Right ventricle myocardium superior (tissue), 1 donor: ENCODE results near the gene HOATZ. TPM values are rescaled to one million over a fixed set of nuclear protein-coding genes. Genes with fewer than 3 reads are reported as not detected.

Experiments
- ATAC-seq: fragments of 200-7000 bp; cut with Tn5 transposase; one replicate; pipeline ENCODE4 v1.9.1; 2020; ENCODE audit warnings: mild to moderate bottlenecking; ENCODE audit not compliant: poor library complexity
- DNase-seq: peaks from one replicate; pipeline ENCODE4 v3.0.0-alpha.2; 2020
- intact Hi-C: fragments of 100-400 bp; cut with DNase I; formaldehyde crosslinking; loops from one replicate; pipeline ENCODE4 v1.11.2; 2022
- total RNA-seq: library from RNA; stranded (reverse); fragmentation: NEBNext Ultra II Directional; extraction: Animal tissue kit (Norgen Biotek cat#: 25700); gene quantifications from one replicate; pipeline ENCODE4 v1.2.1, GENCODE V29; 2021
- donor health status: DM: no; HTN: yes; CAD: no; lungs with severe emphysema.

HOATZ gene
- total RNA-seq, 1 donor from 2014 or later = not detected

DNA sequence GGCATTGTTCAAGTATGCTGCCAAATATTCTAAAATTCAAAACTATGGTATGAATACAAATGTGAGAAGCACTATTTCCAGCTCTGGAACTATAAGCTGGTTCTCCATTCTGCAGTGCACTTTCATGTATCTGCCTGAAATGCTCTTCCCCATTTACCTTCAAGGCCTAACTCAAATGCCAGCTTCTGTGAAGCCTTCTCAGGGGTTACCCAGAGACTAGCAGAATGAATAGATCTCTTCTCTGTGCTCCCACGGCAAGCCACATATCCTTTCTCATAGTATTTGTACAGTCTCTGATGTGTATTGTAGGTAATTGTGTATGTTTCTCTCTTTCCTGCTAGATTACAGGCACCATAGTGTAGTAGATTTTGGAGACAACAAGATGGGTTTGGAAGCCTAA, 4.1 kb downstream of the HOATZ start:
- DNase-seq = no peak
- ATAC-seq = no peak
- intact Hi-C loops = no loop called here

GRCh38 chr11:111520560-111520959, 6.0 kb downstream of the HOATZ start:
- no peak for ATAC-seq
- intact Hi-C loops = no loop called here
- DNase-seq = no peak

DNA sequence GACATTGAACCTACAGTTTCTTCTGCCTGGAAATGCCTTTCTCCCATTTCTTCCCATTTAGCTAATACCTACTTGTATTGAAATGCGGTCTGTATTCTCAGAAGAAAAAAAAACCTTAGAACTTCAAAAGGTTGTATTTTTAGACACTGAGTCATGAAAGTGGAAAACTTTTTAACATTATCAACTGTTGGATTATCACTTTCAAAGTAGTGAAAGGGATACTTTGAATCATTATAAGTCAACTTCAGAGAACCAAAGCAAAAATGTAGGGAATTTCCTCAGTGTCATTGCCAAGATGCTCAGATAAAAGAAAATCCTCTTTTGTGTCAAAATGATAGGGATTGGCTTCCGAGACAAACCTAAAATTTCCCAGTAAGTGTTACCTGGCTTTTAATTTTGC, 6.6 kb downstream of the HOATZ start:
- DNase-seq (no peak), ATAC-seq (no peak)
- intact Hi-C loops = no loop called here

DNA sequence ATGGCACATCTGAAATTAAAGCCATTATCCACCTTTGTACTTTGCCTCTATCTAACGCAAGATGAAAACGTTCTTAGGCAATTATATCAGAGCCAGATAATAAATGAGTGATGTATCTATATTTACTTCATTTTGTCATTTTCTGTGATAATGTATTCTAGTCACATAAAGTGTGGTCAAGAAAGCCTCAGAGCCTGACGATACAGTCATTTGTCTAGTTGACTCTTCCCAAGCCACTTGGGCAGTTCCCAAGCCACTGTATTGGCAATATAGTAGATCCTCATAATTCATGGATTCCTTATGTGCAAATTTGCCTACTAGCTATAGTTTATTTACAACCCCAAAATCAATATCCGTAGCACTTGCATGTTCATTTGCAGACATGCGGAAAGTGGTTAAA, 7.8 kb downstream of the HOATZ start:
- intact Hi-C loops = no loop called here
- ATAC-seq = no peak
- no peak for DNase-seq

DNA sequence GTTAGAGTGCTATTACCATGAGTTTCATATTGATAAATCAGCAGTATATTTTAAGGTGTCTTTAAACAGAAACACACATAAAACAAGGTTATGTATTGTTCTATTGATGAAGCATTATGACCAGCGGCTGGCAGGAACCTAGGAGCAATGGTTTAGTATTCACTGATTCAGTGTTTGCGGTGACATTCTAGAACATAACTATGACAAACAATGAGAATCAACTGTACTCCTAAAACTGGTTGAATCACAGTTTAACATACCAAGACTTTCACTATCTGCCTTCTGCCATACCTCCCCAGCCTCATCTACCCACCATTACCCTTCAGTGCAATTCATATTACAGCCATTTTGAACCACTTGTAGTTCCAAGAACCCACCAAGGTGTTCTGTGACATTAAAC, 8.8 kb downstream of the HOATZ start:
- intact Hi-C loops = no loop called here
- DNase-seq = no peak
- no peak for ATAC-seq

- no peak for DNase-seq
- ATAC-seq = no peak
- intact Hi-C loops = no loop called here
Measured at GRCh38 chr11:111524056-111524455, 9.5 kb downstream of the HOATZ start.

DNA sequence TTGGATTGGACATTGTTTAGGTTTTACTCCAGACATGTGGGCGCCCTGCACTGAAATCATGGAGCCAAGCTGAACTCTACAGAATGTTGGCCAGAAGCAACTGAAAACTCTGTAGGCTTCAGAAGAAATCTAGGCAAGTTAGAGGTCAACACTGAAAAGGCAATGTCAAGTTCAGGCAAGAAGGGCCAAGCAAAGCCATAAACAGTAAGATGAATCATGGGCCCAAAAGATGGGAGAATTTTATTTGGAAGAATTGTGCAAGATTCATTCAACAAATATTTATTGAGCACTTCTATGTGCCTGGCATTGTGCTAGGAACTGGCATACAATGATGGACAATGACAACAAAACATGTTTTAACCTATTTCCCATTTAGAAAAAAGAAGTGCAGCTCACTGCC, 10.9 kb downstream of the HOATZ start:
- DNase-seq = no peak
- intact Hi-C loops = no loop called here
- ATAC-seq = no peak

GRCh38 chr11:111526501-111526900, 11.9 kb downstream of the HOATZ start:
- DNase-seq (no peak), ATAC-seq (no peak)
- intact Hi-C loops = no loop called here

DNA sequence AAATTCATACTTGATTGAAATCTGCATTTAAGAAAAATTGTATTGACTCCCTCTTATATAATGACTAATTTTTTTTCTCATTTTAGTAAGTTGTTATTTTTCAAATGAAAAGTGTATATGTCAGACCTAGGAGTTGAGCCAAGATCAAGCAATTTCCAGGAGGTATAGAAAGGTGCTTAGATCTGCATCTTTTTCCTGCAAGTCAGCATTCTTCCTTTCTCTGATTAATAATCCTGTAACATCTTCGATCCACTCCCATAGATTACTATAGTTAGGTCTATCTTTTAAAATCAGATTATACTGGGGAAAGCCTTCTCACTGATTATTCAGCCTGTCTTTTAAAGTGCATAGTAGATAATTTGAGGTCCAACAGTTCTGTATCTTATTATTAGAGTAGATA, 12.7 kb downstream of the HOATZ start:
- ATAC-seq = no peak
- intact Hi-C loops = no loop called here
- DNase-seq = no peak

GRCh38 chr11:111528557-111528956, 14.0 kb downstream of the HOATZ start:
- intact Hi-C loops = no loop called here
- DNase-seq (no peak), ATAC-seq (no peak)

DNA sequence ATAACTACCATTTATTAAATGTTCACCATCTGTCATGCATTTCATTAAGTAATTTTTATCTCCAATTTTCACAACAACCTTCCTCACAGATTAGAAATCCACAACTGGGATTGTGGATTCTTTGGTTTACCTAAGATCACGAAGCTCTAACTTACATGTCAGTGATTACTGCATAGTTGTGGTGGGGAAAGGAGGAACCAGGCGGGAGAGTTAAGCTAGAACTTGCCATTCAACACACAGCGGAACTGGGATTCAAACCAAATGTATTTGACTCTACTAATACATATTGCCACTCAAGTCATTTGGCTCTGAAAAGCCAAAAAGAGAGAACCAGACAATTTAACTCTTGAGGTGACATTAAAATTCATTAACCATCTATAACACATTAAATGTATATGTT, 15.5 kb downstream of the HOATZ start:
- DNase-seq (no peak), ATAC-seq (no peak)
- intact Hi-C loops = no loop called here

- no peak for ATAC-seq
- intact Hi-C loops = no loop called here
Measured at GRCh38 chr11:111531136-111531535, 16.6 kb downstream of the HOATZ start.

GRCh38 chr11:111531687-111532364, 17.2 kb downstream of the HOATZ start:
- DNase-seq (no peak), ATAC-seq (no peak)
- intact Hi-C loops = no loop called here

More at GRCh38 chr11:111531136-111531535, 16.6 kb downstream of the HOATZ start:
- no peak for DNase-seq

GRCh38 chr11:111532365-111532709, 17.8 kb downstream of the HOATZ start:
- no peak for ATAC-seq
- intact Hi-C loops = no loop called here
- no peak for DNase-seq

DNA sequence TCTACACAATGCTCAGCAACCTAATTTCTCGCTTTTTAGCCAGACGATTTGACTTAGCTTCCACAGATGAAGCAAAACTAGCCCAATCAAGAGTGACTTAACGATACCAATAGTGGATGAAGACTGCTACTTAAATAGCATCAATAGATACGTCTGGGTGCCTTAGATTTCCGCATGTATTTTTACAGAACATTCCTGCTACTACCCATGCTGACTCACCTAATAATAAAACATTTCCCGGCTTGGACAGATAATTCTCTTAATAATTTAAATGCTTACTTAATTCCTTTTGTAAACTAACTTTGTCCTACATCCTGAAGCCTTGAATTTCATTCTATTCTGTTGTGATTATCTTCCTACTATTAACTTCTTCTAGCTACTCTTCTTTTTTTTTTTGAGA, 20.7 kb downstream of the HOATZ start:
- ATAC-seq (no peak), DNase-seq (no peak)
- intact Hi-C loops = no loop called here

DNA sequence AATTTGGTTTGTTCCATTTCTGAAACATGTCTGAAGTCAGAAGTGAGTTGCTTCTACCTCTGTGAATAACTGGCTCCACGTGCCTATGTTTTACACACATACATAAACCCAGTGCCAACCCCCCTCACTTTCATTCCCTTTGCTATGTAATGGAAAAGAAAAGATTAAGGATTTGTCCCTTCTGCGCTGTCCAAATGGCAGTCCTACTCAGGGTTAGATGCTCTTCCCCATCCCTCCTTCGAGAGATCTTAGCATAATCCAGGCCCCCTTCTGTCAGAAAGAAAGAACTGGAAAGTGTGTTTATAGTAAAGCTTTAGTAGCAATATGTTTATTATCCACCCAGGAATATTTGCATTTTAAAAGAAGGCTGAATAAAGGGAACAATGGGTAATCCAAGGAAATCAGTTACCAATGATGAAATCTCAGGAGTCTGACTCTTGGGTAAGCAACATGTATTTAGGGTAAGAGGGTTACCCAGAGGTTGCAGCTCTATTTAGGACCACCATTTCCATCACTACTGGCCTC, 22.8 kb downstream of the HOATZ start:
- intact Hi-C loops = no loop called here
- DNase-seq (no peak), ATAC-seq (no peak)

GRCh38 chr11:111538407-111539114, 24.0 kb downstream of the HOATZ start:
- intact Hi-C loops = no loop called here
- ATAC-seq (no peak), DNase-seq (no peak)

- intact Hi-C loops = no loop called here
- DNase-seq (no peak), ATAC-seq (no peak)
Measured at GRCh38 chr11:111539426-111540113, 25.0 kb downstream of the HOATZ start.

GRCh38 chr11:111540114-111540936, 25.7 kb downstream of the HOATZ start, which contains the start of gene LAYN:
Gene LAYN, plus strand, starts transcription at chr11:111540720. Its CDS starts 124 bp downstream, at chr11:111540844.
- intact Hi-C loops = no loop called here
- peak; percentile 52 for ATAC-seq
- DNase-seq = peak; percentile 64
